Activated CD8-positive, alpha-beta memory T cell treated with anti-CD3 and anti-CD28 coated beads, Interleukin-2, amount 10 ng/mL, durations not matched to agents 7 days and 5 days (primary cell): Measurements from ENCODE around the gene MDM2. TPM values are rescaled to one million over a fixed set of nuclear protein-coding genes. Genes with fewer than 3 reads are reported as not detected.
"Not testable (repeated sequence)": the region's sequence is repeated elsewhere in the genome, so short reads cannot be mapped to it uniquely, and the experiment has no call there.

Experiments used
- ATAC-seq: fragments of 150-1000 bp; cut with Tn5 transposase; one replicate; pipeline ENCODE4 v1.10.0; 2021; ENCODE audit warnings: moderate library complexity
- CTCF ChIA-PET: fragments of 350-600 bp; sonication (Branson Sonifier 250); formaldehyde crosslinking; loops from one replicate; lab custom pipeline; 2021; ENCODE audit warnings: antibody characterized with exemption; lab: Charles Lee
- DNase-seq: peaks from one replicate; pipeline ENCODE4 v3.0.0-alpha.2; 2020
- H3K27ac Mint-ChIP-seq: one replicate; pipeline ENCODE4 v1.8.0; 2021; ENCODE audit warnings: mild to moderate bottlenecking, mixed read lengths
- H3K27me3 Mint-ChIP-seq: one replicate; pipeline ENCODE4 v1.8.0; 2021; ENCODE audit warnings: mixed read lengths
- H3K36me3 Mint-ChIP-seq: one replicate; pipeline ENCODE4 v1.8.0; 2021; ENCODE audit warnings: mild to moderate bottlenecking, mixed read lengths
- H3K4me1 Mint-ChIP-seq: one replicate; pipeline ENCODE4 v1.8.0; 2021; ENCODE audit warnings: mixed read lengths
- H3K4me3 Mint-ChIP-seq: one replicate; pipeline ENCODE4 v1.8.0; 2021; ENCODE audit warnings: mild to moderate bottlenecking, moderate library complexity, mixed read lengths
- H3K9me3 Mint-ChIP-seq: one replicate; pipeline ENCODE4 v1.8.0; 2022; ENCODE audit warnings: low read depth, mixed read lengths
- total RNA-seq, 2 experiments: library from RNA; stranded (reverse); gene quantifications; one replicate each; pipeline ENCODE4 v1.2.3, GENCODE V29; 2021

The MDM2 gene
- total RNA-seq, 2 experiments from 2014 or later = 235 to 253 TPM

GRCh38 chr12:68804657-68805591, 3.1 kb upstream of the MDM2 start:
- peaks cover 24% of the 10 kb centered on the region for H3K4me1 Mint-ChIP-seq
- no peaks in the 10 kb centered on the region for H3K9me3 Mint-ChIP-seq
- no peak overlapping the region for H3K4me3 Mint-ChIP-seq
- ATAC-seq (no peak), DNase-seq (no peak)
- H3K36me3 Mint-ChIP-seq = peaks cover 16% of the 10 kb centered on the region
- no peaks in the 10 kb centered on the region for H3K27me3 Mint-ChIP-seq
- CTCF ChIA-PET = interaction anchor here (0.8 kb wide), 1 partner anchor 25 kb away, joined by 3 read pairs; no protein-coding TSS in a partner anchor
- H3K27ac Mint-ChIP-seq = no peak overlapping the region

- peak overlapping the region; percentile 100 for H3K27ac Mint-ChIP-seq
- no peak overlapping the region for H3K4me3 Mint-ChIP-seq
- no peak for ATAC-seq
- no peak for DNase-seq
- peaks cover 20% of the 10 kb centered on the region for H3K36me3 Mint-ChIP-seq
- CTCF ChIA-PET = interaction anchor here (0.8 kb wide), 1 partner anchor 25 kb away, joined by 3 read pairs; no protein-coding TSS in a partner anchor
- no peaks in the 10 kb centered on the region for H3K27me3 Mint-ChIP-seq
- H3K4me1 Mint-ChIP-seq = peaks cover 25% of the 10 kb centered on the region
- H3K9me3 Mint-ChIP-seq = no peaks in the 10 kb centered on the region
Observed at GRCh38 chr12:68805592-68806120, 2.3 kb upstream of the MDM2 start.

- Mint-ChIP-seq H3K4me1 (peaks cover 33% of the 10 kb centered on the region), H3K9me3 (no peaks in the 10 kb centered on the region), H3K27ac (peak overlapping the region; percentile 100), H3K27me3 (no peaks in the 10 kb centered on the region), H3K36me3 (peaks cover 30% of the 10 kb centered on the region), H3K4me3 (peak overlapping the region; percentile 99)
- CTCF ChIA-PET = interaction anchor here (1.3 to 3.3 kb wide), 10 partner anchors 10 to 448 kb away, joined by 3 to 26 read pairs (median 6); partner anchors contain the start of gene SLC35E3
- ATAC-seq = no peak
- DNase-seq = no peak
Observed at GRCh38 chr12:68806488-68807237, 1.3 kb upstream of the MDM2 start.

GRCh38 chr12:68807274-68807575, 752 bp upstream of the MDM2 start:
- peaks cover 31% of the 10 kb centered on the region for H3K4me1 Mint-ChIP-seq
- DNase-seq, H3K9me3 Mint-ChIP-seq, H3K27me3 Mint-ChIP-seq, ATAC-seq: not testable (repeated sequence)
- H3K36me3 Mint-ChIP-seq = peaks cover 32% of the 10 kb centered on the region
- CTCF ChIA-PET = interaction anchor here (0.8 to 3.3 kb wide), 16 partner anchors 10 to 570 kb away, joined by 3 to 26 read pairs (median 4); partner anchors contain the start of gene SLC35E3
- H3K27ac Mint-ChIP-seq = peak overlapping the region; percentile 100
- peak overlapping the region; percentile 99 for H3K4me3 Mint-ChIP-seq

- CTCF ChIA-PET = interaction anchor here (0.8 to 3.3 kb wide), 15 partner anchors 8 to 768 kb away, joined by 3 to 26 read pairs (median 4); partner anchors contain the start of genes MDM1 and SLC35E3
- peaks cover 44% of the 10 kb centered on the region for H3K4me1 Mint-ChIP-seq
- peak overlapping the region; percentile 100 for H3K27ac Mint-ChIP-seq
- H3K4me3 Mint-ChIP-seq = peak overlapping the region; percentile 99
- H3K36me3 Mint-ChIP-seq = peaks cover 44% of the 10 kb centered on the region
- no peaks in the 10 kb centered on the region for H3K9me3 Mint-ChIP-seq
- peak; percentile 90 for DNase-seq
- H3K27me3 Mint-ChIP-seq = no peaks in the 10 kb centered on the region
- ATAC-seq = peak; percentile 50
Observed at GRCh38 chr12:68808388-68809189, 612 bp downstream of the MDM2 start.

GRCh38 chr12:68809190-68810026, 1.4 kb downstream of the MDM2 start:
- H3K4me3 Mint-ChIP-seq = peak overlapping the region; percentile 99

GRCh38 chr12:68810027-68810389, 2.0 kb downstream of the MDM2 start:
- CTCF ChIA-PET = not testable (repeated sequence)
- Mint-ChIP-seq H3K4me1 (peaks cover 52% of the 10 kb centered on the region), H3K36me3 (peaks cover 53% of the 10 kb centered on the region)

More at GRCh38 chr12:68809190-68810026, 1.4 kb downstream of the MDM2 start:
- CTCF ChIA-PET = interaction anchor here (0.8 to 3.3 kb wide), 7 partner anchors 9 to 478 kb away, joined by 3 to 26 read pairs (median 4); partner anchors contain the start of genes MDM1 and SLC35E3
- no peak for DNase-seq
- ATAC-seq = no peak
- H3K36me3 Mint-ChIP-seq = peaks cover 48% of the 10 kb centered on the region
- peak overlapping the region; percentile 100 for H3K27ac Mint-ChIP-seq
- no peaks in the 10 kb centered on the region for H3K9me3 Mint-ChIP-seq
- peaks cover 46% of the 10 kb centered on the region for H3K4me1 Mint-ChIP-seq
- H3K27me3 Mint-ChIP-seq = no peaks in the 10 kb centered on the region

GRCh38 chr12:68811573-68811972, 3.6 kb downstream of the MDM2 start:
- H3K36me3 Mint-ChIP-seq = peaks cover 62% of the 10 kb centered on the region
- DNase-seq, H3K9me3 Mint-ChIP-seq, H3K27me3 Mint-ChIP-seq, ATAC-seq: not testable (repeated sequence)
- CTCF ChIA-PET = interaction anchor here (5.9 kb wide), 1 partner anchor 18 kb away, joined by 40 read pairs; no protein-coding TSS in a partner anchor
- H3K27ac Mint-ChIP-seq = peak overlapping the region; percentile 64
- H3K4me1 Mint-ChIP-seq = peaks cover 58% of the 10 kb centered on the region
- peak overlapping the region; percentile 99 for H3K4me3 Mint-ChIP-seq

More at GRCh38 chr12:68810027-68810389, 2.0 kb downstream of the MDM2 start:
- H3K27ac Mint-ChIP-seq = peak overlapping the region; percentile 76
- H3K4me3 Mint-ChIP-seq = peak overlapping the region; percentile 99
- H3K27me3 Mint-ChIP-seq, ATAC-seq, H3K9me3 Mint-ChIP-seq, DNase-seq: not testable (repeated sequence)

- H3K4me3 Mint-ChIP-seq = peak overlapping the region; percentile 62
- peaks cover 60% of the 10 kb centered on the region for H3K4me1 Mint-ChIP-seq
- DNase-seq = no peak
- peaks cover 69% of the 10 kb centered on the region for H3K36me3 Mint-ChIP-seq
- no peaks in the 10 kb centered on the region for H3K27me3 Mint-ChIP-seq
- CTCF ChIA-PET = interaction anchor here (0.9 to 5.9 kb wide), 4 partner anchors 10 to 455 kb away, joined by 3 to 40 read pairs (median 3); partner anchors contain the start of gene SLC35E3
- no peak for ATAC-seq
- peak overlapping the region; percentile 60 for H3K27ac Mint-ChIP-seq
- no peaks in the 10 kb centered on the region for H3K9me3 Mint-ChIP-seq
Observed at GRCh38 chr12:68812553-68813241, 4.7 kb downstream of the MDM2 start.

GRCh38 chr12:68813242-68813593, 5.2 kb downstream of the MDM2 start:
- no peaks in the 10 kb centered on the region for H3K9me3 Mint-ChIP-seq
- H3K27ac Mint-ChIP-seq = no peak overlapping the region
- DNase-seq = no peak
- CTCF ChIA-PET = interaction anchor here (0.9 to 5.9 kb wide), 4 partner anchors 9 to 455 kb away, joined by 3 to 40 read pairs (median 3); partner anchors contain the start of gene SLC35E3
- peaks cover 60% of the 10 kb centered on the region for H3K4me1 Mint-ChIP-seq
- no peak for ATAC-seq
- H3K27me3 Mint-ChIP-seq = no peaks in the 10 kb centered on the region
- H3K4me3 Mint-ChIP-seq = peak overlapping the region; percentile 62
- H3K36me3 Mint-ChIP-seq = peaks cover 68% of the 10 kb centered on the region
